ENCODE measurements around the gene NDUFS1. TPM values are rescaled to one million over a fixed set of nuclear protein-coding genes. Genes with fewer than 3 reads are reported as not detected.

The NDUFS1 gene
- total and polyA plus RNA-seq, 2 donors (not counting 1 experiment from before 2014, with no cell fraction given), result 12.3 to 46.3 TPM

- Histone ChIP-seq H2AFZ (ENCODE audit: insufficient read depth, low read depth, low read length, poor library complexity, severe bottlenecking) (no peak overlapping the region), H3K27ac (ENCODE audit: low read length in 2 of 2) (no peak overlapping the region), H3K4me2 (replicated peaks; ENCODE audit: low read depth, low read length, poor library complexity, severe bottlenecking) (no peak overlapping the region), H3K36me3 (replicated peaks in 1 of 2; ENCODE audit: control extremely low read depth in 1 of 2, control insufficient read depth in 1 of 2, extremely low read depth in 1 of 2, insufficient read depth in 2 of 2, low read length in 1 of 2) (no peaks in the 10 kb centered on the region), H3K79me2 (ENCODE audit: control insufficient read depth, insufficient read depth, low read length) (no peaks in the 10 kb centered on the region), H3K27me3 (replicated peaks in 1 of 4; ENCODE audit: control extremely low read depth in 1 of 4, control insufficient read depth in 3 of 4, insufficient read depth in 4 of 4, low read length in 3 of 4) (no peaks in the 10 kb centered on the region), H3K9ac (ENCODE audit: low read length) (no peak overlapping the region), H3K4me3 (ENCODE audit: control extremely low read depth in 1 of 5, extremely low read depth in 1 of 5, insufficient read depth in 1 of 5, low read depth in 2 of 5, low read length in 4 of 5) (no peak overlapping the region), H4K20me1 (ENCODE audit: control insufficient read depth, insufficient read depth, low read length, poor library complexity, severe bottlenecking) (no peaks in the 10 kb centered on the region), H3K4me1 (ENCODE audit: control insufficient read depth in 2 of 2, insufficient read depth in 2 of 2, low read length in 2 of 2) (no peaks in the 10 kb centered on the region), H3K9me3 (ENCODE audit: control extremely low read depth in 1 of 3, control insufficient read depth in 2 of 3, insufficient read depth in 1 of 3, low read length in 2 of 3) (peaks cover 0 to 6% (median 3%) of the 10 kb centered on the region in 3 donors)
- POLR2A ChIA-PET, result no interaction called here
- no peaks in the 10 kb centered on the region for H3K27me3 Mint-ChIP-seq
- 100% methylated on average over 2 of the region's 3 CpGs for WGBS (ENCODE audit: insufficient coverage)
- no peak overlapping the region for H3K27ac Mint-ChIP-seq
- intact Hi-C loops (cut with micrococcal nuclease), result no loop called here
- H3K4me3 Mint-ChIP-seq, result no peak overlapping the region
- CTCF ChIA-PET, result no interaction called here
- H3K9me3 Mint-ChIP-seq (ENCODE audit: insufficient read depth), result no peaks in the 10 kb centered on the region
- DNase-seq (no peak), ATAC-seq (ENCODE audit: low read depth) (no peak)
- no peaks in the 10 kb centered on the region for H3K4me1 Mint-ChIP-seq
- TF ChIP-seq EZH2 (IDR thresholded peaks at IDR 0.05; ENCODE audit: borderline replicate concordance, insufficient read depth, low read depth, low read length, poor library complexity, severe bottlenecking) (no peak), CTCF (IDR thresholded peaks at IDR 0.05) (no peak)
Observed at GRCh38 chr2:206112108-206112507, 47.1 kb downstream of the NDUFS1 start.

DNA sequence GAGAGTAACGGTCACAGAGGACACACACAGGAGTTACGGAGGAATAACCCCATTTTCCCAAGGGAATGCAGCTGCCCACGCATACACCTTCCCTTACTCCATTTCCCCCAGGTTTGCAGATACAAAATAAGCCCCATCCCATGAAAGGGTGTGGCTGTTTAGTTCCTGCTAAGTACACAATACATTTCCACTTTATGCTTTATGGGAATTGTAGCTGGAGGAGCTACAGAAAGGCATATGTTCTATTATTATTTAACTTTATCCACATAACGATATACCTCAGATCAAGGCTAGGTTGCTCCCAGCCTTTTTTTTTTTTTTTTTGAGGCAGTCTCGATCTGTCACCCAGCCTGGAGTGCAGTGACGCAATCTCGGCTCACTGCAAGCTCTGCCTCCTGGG, 50.5 kb downstream of the NDUFS1 start:
- TF ChIP-seq EZH2 (IDR thresholded peaks at IDR 0.05; ENCODE audit: borderline replicate concordance, insufficient read depth, low read depth, low read length, poor library complexity, severe bottlenecking), result no peak
- TF ChIP-seq CTCF (IDR thresholded peaks at IDR 0.05), result no peak
- intact Hi-C loops (cut with micrococcal nuclease), result no loop called here
- Histone ChIP-seq H2AFZ (ENCODE audit: insufficient read depth, low read depth, low read length, poor library complexity, severe bottlenecking) (no peak overlapping the region), H3K27ac (ENCODE audit: low read length in 2 of 2) (no peak overlapping the region), H3K27me3 (replicated peaks in 1 of 4; ENCODE audit: control extremely low read depth in 1 of 4, control insufficient read depth in 3 of 4, insufficient read depth in 4 of 4, low read length in 3 of 4) (no peaks in the 10 kb centered on the region), H3K9ac (ENCODE audit: low read length) (no peak overlapping the region), H3K4me3 (ENCODE audit: control extremely low read depth in 1 of 5, extremely low read depth in 1 of 5, insufficient read depth in 1 of 5, low read depth in 2 of 5, low read length in 4 of 5) (no peak overlapping the region), H3K4me1 (ENCODE audit: control insufficient read depth in 2 of 2, insufficient read depth in 2 of 2, low read length in 2 of 2) (no peaks in the 10 kb centered on the region), H3K4me2 (replicated peaks; ENCODE audit: low read depth, low read length, poor library complexity, severe bottlenecking) (no peak overlapping the region), H3K36me3 (replicated peaks in 1 of 2; ENCODE audit: control extremely low read depth in 1 of 2, control insufficient read depth in 1 of 2, extremely low read depth in 1 of 2, insufficient read depth in 2 of 2, low read length in 1 of 2) (no peaks in the 10 kb centered on the region), H3K79me2 (ENCODE audit: control insufficient read depth, insufficient read depth, low read length) (no peaks in the 10 kb centered on the region), H4K20me1 (ENCODE audit: control insufficient read depth, insufficient read depth, low read length, poor library complexity, severe bottlenecking) (no peaks in the 10 kb centered on the region), H3K9me3 (ENCODE audit: control extremely low read depth in 1 of 3, control insufficient read depth in 2 of 3, insufficient read depth in 1 of 3, low read length in 2 of 3) (peaks cover 0 to 7% (median 6%) of the 10 kb centered on the region in 3 donors)
- Mint-ChIP-seq H3K4me1 (no peaks in the 10 kb centered on the region), H3K27me3 (no peaks in the 10 kb centered on the region), H3K4me3 (no peak overlapping the region), H3K27ac (no peak overlapping the region), H3K9me3 (ENCODE audit: insufficient read depth) (no peaks in the 10 kb centered on the region)
- ChIA-PET CTCF (no interaction called here), POLR2A (no interaction called here)
- ATAC-seq (ENCODE audit: low read depth) (no peak), DNase-seq (no peak)
- 80% methylated on average over 3 of the region's 7 CpGs for WGBS (ENCODE audit: insufficient coverage)

All from B cell (primary cell).